HG03520 (cell line): ENCODE data around the gene AFAP1.

Source experiments
- ATAC-seq: cut with Tn5 transposase; IDR thresholded peaks from one replicate; pipeline ENCODE4 v1.9.1; 2021; ENCODE audit warnings: mild to moderate bottlenecking, moderate library complexity; ENCODE audit not compliant: unreplicated experiment

AFAP1 gene

DNA sequence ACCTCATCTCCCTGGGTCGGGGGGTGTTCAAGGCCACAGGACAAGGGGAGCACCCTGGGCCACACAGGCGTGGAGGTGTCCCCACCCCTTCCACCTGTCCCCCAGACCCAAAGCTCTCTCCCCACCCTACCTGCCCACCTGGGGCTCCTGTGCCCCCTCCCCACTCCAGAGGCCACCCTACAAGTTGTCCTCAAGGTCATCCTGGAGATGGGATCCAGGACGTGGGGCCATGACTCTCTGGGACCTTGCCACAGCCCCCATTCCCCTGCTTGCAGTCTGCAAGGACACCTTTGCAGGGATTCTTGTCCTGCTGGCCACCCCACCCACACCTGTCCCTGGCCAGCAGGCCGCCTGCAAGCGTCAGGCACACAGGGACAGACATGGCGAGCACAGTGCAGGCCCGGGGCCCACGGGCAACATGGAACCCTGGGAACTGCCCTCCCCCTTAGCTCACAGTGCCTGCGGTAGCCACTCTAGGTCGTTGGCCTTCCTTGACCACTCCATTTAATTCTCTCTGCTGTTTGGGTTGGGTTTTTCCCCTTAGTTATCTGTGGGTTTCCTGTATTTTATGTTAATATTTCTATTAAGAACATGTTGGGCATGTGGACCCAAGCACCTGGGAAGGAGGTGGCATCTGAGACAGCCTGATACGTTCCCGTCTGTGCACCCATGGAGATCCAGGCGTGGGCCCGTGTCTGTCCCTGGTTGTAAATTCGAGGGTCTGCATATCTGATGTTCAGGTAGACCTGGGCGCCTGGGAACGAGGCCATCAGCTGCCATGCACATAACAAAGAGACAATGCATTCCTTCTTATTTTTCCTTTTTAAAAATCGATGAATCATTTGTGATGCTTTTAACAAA, 197.5 kb downstream of the AFAP1 start:
- ATAC-seq = no peak

DNA sequence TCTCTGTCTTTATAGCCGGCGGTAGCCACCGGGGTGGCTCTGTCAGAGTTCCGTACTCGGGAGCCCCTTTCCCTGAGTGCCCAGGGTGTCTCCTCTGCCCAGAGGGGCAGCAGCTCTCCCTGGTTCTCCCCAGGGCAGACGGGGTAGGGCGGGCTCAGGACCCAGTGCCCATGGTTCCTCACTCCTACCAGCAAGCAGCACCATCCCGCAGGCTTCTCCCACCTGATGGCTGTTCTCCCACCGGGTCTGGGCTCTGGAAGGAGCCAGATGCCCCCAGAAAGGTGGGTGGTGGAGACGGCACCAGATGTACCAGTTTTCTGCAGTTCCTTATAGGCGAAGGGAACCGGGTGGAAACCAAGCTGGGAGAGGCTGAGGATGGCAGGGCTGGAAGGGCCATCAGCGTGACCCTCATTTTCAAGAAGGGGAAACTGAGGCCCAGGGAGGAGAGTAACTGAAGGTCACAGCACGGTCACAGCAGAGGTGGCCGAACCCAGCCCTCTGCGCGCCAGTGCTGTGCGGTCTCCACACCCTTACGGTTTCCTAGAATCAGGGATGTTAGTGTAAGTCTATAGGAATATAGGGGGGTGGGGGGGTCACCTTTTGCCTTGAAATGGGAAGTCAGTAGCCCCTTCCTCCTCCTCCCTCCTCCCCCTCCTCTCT, 198.7 kb downstream of the AFAP1 start:
- ATAC-seq = no peak

DNA sequence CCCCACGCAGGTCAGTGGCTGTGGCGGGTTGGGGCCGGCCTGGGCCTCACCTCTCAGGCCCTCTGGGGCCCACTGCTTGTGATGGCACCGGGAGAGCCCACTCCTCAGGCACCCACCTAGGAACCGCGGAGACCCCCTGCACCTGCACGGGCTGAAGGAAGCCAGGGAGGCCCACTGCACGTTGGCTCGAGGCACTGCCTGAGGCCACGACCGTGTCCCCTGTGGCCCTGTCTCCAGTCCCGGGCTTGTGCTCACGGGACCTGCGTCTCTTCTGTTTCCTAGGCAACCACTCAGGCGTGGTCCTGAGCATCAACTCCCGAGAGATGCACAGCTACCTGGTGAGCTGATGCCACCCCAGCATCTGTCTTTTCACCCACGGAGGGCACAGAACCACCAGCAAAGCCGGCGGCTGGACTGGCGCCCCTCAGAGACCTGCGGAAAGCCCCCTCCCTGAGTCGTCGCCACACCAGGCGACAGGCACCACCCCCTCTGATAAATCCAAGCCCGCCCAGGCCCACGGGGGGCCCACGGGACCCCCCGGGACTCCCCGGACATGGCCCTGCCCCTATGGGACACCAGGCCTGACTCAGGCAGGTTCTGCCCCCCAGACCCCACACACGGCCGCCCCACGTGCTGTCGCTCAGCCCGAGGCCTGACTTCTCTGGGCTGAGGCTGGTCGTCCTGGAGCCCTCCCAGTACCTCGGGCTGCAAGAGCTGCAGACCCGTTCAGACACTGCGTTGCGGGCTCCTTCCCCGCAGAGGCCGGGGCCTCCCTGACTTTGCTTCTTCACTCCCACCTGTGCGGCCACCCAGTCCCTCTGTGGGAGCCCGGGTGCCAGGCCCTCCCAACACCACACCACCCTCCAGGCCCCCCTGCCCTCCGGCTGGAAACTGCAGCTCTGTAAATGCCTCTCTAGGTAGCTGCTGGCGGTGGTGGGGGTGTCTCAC, 199.5 kb downstream of the AFAP1 start:
- ATAC-seq = no peak

DNA sequence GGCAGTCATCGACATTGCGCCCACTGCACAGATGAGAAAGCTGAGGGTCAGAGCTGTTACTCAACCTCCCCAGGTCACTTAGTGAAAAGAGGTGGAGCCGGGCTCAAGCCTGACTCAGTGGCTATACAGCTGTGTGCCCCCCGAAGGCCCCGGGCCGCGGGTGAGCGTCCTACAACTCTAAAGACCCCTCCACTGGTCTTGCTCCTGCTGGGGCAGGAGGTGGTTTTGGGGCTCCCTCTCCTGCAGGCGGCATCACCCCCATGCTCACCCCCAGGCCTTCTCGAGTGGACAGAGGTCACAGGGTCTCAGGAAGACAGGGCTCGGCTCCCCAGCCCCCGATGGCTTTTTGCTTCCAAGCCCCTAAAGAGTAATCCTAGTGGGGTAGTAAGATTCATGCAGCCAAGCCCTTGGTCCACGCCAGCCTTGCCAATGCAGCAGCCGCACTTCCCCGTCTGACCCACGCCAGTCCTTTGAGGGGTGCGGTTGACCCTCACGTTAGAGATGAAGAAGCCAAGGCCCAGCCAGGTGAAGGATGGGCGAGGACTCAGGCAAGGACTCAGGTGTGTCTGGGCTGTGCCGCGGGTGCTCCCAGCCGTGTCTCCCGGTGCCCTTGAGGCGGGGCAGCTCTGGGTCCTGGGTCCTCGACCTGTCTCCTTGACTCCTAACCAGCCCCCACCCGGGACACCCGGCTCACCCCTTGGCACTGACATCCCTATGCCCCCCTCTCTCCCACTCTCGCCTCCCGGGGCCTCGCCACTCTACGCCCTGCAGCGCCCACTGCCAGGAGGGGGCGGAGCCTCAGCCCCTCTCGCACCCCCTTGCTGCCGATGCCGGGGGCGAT, 200.4 kb downstream of the AFAP1 start:
- ATAC-seq = no peak

DNA sequence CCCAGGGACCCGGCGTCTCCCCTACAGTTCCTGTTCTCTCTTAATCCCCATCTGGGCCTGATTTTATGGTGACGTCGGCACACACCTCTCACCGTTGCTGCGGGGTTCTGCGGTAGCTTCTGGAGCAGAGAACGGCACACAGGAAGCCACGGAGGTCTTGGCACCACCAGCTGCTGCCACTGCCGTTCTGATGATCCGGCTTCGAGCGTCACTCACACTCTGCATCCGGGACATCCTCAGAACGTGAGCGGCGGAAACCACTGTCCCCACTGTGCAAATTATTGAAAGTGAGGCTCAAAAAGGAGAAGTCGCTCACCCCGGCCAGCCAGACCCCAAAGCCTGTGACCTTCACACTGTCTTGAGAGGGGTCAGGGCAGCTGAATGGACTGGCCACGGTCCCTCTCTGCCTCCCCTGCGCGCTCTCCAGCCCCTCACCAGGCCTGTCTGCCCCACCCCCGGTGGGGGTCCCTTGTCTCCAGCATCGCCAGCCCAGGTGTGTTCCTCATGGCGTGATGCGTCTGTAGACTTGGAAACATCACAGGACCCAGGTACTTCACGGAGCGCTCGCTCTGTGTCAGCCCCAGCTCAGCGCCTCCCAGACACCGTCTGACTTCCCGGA, 201.1 kb downstream of the AFAP1 start:
- ATAC-seq = no peak

DNA sequence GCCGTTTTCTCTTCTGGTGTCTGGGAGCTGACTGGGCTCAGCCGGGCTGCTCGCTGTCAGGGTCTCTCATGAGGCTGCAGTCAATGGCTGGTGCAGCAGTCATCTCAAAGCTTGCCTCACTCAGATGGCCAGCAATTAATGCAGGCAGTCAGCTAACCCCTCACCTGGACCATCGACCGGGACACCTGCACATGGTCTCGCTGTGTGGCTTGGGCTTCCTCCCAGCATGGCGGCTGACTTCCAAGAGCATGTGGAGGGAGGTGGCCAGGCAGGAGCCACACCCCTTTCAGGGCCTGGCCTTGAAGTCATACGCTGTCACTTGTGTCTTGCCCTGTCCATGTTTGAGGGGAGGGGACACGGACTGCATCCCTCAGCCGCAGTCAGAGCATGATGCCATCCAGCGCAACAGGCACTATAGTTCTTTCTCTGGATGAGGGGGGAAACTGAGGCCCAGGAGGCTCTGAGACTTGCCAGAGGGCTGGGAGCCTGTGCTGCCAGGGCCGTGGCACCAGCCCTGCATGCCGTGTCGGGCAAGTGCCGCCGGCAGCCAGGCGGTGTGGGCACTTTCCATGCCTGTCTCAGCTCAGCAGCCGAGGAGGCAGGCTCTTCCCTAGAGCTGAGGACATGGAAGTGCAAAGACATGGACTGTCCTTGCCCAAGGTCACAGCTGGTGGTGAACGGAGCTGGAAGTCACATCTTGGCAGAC, 201.8 kb downstream of the AFAP1 start:
- no peak for ATAC-seq

DNA sequence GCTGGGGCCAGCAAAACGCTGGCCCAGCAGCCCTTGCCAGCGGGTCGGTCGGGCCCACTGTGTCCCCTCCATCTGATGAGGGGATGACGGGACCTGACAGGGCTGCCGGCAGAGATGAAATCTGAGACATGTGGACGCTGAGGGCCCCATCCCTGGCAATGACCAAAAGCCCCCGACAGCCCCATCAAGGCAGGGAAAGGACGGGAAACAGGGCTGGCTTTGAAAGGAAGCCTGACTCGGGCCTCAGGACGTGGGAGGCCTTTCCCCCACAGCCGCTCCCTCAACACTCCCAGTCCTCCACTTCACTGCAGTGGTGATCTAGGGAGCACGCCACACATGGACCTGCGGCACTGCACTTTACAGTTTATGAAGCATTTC, 202.4 kb downstream of the AFAP1 start:
- no peak for ATAC-seq

DNA sequence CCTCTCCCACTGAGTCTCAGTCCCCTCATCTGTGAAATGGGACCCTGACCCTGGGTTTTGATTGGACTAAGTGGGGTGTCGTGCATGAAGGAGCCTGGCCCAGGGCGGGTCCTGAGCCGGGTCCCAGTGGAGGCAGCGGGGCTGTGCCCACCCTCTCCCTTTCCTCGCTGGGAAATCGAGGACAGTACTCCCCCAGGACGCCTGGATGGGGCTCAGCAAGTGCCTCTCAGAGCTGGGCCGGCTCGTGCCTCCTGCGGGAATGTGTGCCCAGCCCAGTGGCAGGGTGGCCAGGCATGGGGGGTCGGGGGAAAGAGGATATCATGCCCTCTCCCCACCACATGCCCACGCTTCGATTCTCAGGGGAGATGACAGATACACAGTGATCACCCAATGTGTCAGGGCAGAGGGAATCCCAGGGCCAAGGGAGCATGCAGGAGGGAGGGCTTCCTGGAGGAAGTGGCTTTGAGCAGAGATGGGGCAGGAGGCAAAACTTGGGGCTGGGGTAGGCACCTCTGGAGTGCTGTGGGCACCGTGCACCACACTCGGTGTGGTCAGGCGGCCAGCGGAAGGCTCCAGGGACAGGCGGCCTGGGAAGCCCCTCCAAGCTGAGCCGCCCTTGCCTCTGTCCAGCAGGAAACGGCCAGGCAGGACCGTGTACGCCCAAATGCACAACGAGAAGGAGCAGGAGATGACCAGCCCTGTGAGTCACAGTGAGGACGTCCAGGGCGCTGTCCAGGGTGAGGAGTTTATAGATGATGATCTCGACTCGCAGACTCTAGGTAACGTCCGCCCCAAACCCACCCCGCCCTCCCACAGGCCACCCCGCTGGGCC, 203.0 kb downstream of the AFAP1 start:
- ATAC-seq = no peak

DNA sequence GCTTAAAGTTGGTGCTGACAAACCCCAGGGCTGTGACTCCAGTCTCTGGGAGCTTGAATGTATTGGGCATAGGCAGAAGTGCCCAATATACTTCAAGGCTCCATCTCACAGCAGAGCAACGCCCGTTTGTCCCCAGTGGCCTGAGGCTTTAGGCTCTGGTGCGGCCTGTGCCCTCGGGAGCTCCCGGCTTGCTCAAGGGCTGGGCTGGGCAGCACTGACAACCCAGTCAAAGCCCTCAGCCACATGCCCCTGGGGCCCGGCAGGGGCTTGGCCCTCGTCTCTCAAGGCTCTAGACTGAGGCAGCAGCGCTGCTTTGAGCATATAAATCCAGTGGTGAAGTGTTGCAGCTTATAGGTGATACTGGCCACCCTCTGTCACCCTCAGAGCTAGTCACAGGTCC, 203.7 kb downstream of the AFAP1 start:
- ATAC-seq = no peak

DNA sequence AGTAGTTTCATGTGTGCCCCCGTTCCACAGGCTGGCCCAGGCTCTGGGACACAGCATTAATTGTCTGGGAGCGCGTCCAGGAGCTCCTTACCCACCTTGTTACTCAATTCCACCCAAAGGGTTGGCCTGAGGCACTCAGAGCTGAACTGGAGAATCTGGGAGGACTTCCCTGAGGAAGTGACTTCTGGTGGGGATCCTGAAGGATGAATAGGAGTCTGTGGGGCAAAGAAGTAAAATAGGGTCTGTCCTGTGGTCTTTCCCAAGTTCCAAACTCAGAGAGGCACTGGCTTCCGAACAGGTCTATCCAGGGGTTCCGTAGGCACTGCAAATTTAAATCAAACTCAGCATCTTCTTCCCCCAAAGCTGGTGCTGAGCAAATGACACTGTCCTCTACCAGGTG, 204.3 kb downstream of the AFAP1 start:
- ATAC-seq = no peak

DNA sequence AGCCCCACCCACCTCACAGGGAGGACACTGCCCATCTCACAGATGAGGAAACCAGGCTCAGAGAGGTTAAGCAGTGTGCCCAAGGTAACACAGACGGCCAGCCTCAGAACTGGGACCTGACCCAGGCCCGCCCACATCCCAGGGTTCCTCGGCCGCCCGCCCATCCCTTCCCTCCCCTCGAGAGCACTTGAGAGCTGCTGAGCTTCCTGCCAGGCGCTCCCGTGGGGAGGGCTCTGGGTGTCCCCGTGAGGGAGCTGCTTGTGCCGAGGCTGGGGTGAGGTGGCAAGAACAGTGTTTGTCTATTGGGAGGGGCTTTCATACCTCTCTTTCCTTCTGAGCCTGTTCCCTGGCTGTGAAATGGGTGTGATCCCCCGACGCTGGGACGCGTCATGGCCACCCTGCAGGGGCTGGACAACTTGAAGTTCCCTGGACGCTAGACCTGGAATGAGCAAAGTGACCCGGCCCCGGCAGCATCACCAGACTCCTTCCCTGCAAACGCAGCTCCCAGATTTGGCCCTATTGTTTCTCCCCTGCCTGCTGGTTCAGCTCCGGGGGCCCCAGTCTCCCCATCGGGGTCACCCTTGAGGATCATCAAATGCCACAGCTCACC, 204.9 kb downstream of the AFAP1 start:
- ATAC-seq = no peak

DNA sequence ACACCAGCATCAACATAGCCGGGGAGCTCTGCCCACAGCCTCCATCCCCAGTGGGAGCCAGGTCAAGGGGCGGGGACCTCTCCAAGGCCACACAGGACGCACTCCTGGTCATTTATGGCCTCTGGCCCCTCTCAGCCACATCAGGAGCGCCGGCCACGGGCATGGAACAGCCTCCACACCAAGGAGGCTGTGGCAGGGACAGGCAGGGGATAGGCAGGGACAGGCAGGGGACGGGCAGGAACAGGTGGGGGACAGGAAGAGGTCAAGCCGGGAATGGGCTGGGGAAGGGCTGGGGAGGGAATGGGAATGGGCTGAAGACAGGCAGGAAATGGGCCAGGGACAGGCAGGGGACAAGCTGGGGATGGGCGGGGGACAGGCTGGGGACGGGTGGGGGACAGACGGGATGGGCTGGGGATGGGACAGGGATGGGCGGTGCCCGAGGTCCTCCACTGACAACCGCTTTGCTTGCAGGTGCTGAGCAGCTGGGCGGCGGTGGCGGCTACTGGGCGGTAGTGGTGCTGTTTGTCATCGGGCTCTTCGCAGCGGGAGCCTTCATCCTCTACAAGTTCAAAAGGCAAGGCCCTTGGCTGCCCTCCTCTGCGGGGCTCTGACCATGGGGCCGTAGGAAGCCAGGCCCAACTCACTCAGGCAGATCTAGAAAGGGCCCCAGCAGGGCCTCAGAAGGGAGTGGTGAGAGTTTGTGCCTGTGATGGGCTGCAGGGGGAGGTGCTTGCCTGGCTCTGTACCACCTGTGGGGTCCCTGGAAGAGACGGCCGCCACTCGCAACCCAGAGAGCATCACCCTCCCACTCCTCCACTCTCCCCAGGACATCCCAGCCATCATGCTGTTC, 205.6 kb downstream of the AFAP1 start:
- ATAC-seq = no peak

DNA sequence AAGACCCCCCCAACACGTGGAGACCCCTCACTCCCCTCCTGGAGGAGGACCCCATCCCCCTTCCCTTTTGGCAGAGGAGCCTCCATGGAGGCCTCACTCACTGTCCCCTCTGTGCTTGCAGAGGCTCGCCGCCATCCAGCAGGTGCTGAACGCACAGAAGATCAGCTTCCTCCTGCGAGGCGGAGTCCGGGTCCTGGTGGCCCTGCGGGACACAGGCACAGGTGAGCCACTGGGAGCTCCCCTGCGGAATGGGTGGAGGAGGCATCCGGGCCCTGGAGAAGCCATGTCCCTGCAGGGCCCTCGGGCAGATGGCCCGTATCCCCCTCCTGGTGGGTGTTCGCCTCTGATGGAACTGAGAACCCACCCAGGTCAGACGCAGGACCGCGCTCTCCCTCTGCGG, 206.5 kb downstream of the AFAP1 start:
- ATAC-seq = no peak

DNA sequence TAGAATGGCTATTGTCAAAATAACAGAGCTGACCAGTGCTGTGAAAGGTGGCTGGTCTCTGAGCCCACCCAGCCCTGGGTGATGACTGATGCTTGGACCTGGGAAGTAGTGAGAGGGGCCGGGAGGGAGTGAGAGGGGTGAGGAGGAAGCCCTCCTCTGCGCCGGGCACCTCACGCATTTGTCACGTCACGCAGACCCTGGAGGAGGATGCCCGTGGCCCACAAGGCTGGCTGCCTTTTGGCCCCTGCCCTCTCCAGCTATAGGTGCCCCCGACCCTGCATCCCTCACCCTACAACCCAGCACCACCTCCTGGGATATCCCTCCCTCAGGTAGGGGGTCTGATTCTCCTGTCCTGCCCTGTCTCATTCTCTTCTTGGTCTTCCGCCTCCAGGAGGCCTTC, 207.4 kb downstream of the AFAP1 start:
- ATAC-seq = no peak

DNA sequence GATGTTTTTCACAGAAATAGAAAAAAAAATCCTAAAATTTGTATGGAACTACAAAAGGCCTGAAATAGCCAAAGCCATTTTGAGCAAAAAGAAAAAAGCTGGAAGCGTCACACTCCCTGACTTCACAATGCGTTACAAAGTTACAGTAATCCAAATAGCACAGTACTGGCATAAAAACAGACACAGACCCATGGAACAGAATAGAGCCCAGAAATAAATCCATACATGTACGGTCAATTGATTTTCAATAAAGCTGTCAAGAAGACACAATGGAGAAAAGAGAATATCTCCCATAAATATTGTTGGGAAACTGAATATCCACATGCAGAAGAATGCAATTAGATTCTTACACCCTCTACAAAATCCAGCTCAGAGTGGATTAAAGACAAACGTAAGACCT, 208.2 kb downstream of the AFAP1 start:
- ATAC-seq = no peak

DNA sequence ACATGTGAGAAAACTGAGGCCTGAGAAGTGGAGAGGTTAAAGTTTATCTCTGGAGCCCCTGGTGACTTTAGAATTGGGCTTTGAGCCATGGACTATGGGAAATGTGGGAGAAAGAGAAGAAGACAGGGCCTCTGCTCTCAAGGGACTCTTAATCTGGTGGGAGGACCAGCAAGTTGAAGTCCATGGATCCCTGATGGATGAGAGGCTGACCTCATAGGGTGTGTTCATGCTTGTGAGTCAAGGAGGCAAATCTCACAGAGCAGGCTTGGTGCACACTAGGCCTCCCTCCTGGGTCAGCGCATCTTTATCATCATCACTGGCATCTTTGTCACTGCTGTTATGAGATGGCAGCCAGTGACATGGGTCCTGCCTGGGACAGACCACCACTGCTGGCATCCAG, 211.9 kb downstream of the AFAP1 start:
- no peak for ATAC-seq

DNA sequence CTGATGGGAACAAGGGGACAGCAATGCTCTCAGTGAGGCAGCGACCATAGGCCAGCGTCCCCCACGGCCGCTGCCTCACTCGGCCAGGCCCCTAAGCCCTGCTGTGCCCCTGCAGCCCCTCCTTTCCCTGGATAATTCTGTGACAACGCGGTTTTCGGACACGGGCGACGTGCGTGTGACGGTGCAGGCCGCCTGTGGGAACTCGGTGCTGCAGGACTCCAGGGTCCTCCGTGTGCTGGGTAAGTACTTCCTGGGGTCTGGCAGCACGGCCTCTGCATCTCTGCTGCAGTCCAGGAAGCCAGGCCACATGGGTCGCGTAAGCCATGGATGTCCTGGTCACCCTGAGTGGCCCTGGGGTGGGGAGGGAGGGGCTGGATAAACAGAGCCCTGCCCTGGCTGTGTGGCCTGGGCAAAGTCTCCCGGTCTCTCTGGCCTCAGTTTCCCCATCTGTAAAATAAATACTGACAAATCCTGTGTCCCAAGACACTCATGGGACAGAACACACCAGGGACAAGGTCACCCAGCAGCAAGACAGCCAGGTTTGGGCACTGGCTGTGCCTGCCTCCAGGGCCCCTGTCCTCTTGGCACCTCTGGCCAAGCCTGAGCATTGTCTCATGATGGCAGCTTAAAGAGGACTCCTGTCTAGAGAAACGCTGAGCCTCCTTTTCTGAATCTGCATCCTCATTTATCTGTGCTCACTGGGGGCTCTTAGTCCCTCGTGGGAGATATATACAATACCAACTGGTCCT, 212.8 kb downstream of the AFAP1 start:
- ATAC-seq = no peak
